Stimulated activated CD4-positive, alpha-beta T cell treated with anti-CD3 and anti-CD28 coated beads, Interleukin-12 subunit alpha, Interleukin-12 subunit beta, amount 100 ng/mL, for 48 hours (primary cell): ENCODE measurements around the gene GXYLT2.
"Not testable (repeated sequence)": the region's sequence is repeated elsewhere in the genome, so short reads cannot be mapped to it uniquely, and the experiment has no call there.

Experiments
- DNase-seq, 3 donors: peaks; one replicate each; pipeline ENCODE4 v3.0.0-alpha.2; 2020; ENCODE audit warnings: low read depth in 2 of 3, low spot score in 1 of 3

Gene GXYLT2

DNA sequence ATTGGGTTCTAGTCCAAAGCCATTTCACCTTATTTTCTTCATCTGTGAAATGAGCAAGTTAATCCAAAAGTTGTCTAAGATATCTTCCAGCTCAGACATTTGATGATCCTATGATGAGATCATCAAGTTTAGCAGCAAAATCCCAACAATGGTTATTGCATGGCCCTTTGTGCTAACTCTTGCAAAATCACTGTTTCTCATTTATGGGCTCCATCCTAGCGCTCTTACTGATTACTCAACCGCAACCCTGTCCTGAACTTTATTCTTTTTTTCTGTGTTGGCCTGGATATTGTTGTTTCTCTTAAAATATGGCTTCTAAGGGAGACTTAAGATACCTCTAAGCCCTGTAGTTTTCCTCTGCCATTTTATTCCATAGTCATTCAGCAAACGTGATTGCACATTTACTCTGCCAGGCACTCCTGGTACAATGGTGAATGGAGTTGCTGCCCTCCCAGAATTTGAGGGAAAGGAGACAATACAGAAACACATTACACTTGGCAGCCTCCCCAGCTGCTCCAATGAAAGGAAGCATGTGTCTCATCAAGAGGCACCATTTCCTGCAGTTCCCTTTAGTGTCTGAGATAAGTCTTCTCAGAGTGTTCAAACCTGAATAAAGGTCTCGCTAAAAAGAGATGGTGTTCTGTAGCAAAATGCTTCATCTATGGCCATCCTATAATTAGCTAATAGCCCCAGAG lies 4.4 kb downstream of the GXYLT2 start:
- no peak for DNase-seq

DNA sequence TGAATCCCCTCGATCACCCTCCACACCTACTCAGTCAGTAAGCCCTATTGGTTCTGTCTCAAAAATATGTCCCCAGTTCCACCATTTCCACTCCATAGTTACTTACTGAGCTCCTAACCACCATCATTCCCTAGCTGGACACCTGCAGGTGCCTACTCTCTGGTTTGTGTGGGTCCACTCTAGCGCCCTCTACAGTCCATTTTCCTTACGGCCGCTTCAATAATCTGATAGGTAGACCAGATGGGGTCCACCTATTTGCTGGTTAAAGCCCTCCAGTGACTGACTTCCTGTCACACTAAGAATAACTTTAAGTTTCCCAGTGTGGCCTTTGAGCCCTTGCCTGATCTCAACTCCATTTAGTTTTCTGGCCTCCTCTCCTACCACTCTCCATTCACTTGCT lies 5.0 kb downstream of the GXYLT2 start:
- peak in 1 of 3 donors; percentile 12 for DNase-seq

DNA sequence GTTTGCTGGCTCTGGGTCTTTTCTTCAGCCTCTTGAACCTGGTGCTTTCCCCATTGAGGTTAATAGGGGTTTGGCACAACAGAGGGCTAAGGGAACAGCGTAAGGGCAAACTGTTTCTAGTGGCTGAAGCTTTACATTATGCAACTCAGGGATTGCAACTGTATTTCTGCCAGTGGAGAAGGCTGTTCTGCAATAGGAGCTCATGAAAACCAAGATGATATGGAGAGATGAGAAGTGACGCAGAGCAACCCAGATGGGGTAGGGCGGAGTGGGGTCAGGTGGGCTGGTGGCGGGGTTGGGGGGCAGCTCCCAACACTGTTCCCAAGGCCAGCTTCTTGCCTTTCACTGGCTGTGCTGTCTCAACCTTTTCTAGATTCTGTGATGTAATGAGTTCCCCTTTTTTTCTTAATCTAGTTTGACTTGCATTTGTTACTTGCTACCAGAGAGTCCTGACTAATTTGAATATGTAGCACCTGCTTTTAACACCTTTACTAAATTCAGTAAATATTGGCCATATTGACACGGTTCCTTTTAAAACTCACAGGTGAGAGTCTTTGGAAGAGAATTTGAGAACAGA lies 7.2 kb downstream of the GXYLT2 start:
- no peak for DNase-seq

DNA sequence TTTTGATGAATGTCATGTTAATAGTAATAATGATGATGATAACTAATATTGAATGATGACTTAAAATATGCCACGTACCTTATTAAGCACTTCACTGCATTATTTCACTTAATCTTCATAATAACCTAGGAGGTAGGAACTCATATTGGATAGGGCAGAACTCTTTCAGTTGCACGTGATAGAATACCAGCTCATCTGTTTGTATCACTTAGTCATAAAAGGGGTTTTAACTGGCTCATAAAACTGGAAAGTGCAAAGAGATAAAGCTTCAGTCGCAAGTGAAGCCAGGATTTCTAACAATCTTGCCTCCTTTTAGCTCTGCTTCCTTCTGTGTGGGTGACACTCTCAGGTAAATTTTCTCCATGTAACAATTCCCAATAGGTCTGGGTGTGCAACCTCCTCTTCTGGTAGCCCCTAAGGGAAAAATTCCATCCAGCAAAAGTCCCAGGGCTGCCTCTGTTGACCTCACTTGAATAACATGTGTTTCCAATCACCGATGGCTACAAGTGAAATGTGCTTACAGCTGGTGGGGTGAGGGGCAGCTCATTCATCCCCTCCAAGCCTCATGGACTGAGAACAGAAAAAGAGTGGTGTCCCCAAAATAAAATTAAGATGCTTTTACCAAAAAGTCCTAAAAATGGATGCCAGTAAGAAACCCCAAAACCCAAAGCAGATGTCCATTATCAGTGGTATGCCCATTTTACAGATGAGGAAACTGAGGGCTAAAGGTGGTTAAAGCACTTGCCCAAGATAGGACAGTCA lies 9.3 kb downstream of the GXYLT2 start:
- DNase-seq: no peak

DNA sequence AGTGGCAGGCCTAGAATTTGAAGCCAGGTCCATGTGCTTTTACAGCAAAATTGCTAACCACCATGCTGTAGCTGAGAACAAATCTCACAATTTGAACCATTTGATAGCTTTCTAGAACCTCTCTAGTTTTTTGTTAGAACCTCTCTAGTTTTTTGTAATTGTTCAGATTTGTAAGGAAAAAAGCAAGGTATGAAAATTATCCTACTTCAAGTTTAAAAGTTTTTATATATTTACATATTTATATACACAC lies 9.8 kb downstream of the GXYLT2 start:
- no peak for DNase-seq

DNA sequence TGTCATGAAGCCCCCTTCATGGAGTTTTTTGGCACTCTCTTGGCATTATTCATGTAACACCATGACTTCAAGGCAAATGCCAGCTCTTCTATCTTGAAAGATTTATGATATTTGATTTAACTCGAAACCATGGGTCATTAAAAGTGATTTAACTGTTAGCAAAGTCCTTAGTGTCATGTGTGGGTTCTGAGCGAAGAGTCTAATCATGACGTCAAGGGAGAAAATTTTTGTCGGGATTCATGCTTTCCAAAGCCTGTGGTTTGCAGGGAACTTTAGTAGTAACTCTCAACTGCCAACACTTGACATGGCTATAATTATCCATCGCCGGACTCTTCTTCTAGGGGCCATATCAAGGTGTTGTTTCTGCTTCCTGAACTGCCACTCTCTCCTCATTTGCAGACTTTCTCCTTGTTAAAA lies 11.5 kb downstream of the GXYLT2 start:
- no peak for DNase-seq

DNA sequence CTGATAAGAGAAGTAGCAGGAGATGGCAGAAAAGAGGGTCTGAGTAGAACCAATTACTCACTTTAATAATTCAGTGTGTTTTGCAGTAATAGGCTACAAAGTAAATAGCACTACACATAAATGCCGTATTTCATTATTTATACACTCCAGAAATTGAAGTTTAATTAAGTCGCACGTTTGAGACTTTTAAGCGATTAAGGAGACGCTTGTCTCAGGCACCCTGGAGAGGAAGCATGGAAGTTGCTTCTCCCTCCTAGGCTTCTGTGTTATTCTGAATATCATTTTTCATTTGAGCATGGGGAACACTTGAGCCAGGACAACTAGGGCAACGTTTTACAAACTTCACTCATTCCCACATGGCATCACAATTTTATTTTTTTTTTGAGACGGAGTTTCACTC lies 12.2 kb downstream of the GXYLT2 start:
- DNase-seq: no peak

DNA sequence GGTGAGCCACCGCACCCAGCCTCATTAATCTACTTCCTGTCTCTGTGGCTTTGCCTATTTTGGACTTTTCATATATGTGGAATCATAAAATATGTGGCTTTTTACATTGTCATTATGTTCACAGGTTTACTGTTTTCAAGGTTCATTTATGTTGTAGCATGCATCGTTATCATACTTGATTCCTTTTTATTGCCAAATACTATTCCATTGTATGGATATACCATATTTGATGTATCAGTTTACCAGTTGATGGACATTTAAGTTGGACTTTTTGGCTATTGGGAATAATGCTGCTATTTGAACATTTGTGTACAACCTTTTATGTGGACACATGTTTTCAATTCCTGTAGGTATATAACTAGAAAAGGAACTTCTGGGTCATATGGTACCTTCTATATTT lies 14.0 kb downstream of the GXYLT2 start:
- DNase-seq: no peak

DNA sequence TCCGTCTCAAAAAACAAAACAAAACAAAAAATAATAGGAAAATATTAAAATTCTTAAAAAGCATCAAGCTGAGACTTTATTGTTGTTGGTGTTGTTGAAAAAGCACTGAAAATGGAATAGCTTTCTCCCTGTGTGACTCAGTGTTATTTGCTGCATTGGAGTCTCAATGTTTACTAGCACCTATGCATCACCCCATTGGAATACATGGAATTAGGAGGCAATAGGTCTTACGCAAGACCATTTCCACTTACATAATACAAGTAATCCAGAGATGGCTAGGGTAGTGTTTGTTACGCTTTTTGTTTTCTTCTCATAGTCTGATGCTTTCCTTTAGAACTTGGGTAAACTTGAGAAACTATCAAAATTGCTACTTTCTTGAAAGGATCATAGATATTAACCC lies 15.2 kb downstream of the GXYLT2 start:
- DNase-seq: no peak

DNA sequence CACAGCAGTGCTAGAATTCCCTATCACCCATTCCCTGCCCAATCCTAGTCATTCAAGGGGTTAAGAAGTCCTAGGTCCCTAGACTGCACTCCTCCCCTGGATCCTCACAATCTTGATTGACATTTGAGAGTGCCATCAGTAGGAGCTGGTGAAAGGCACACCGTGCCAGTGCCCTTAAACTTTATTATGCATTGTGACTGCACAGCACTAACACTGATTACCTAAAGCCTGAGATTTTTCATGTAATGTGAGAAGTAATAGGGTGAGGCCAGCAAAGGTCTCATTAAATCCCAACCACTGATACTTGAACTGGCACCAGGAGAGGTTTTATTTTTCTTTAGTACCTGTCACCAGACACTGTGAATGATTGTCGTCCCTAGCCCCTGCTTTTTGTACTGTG lies 16.3 kb downstream of the GXYLT2 start:
- DNase-seq: no peak

DNA sequence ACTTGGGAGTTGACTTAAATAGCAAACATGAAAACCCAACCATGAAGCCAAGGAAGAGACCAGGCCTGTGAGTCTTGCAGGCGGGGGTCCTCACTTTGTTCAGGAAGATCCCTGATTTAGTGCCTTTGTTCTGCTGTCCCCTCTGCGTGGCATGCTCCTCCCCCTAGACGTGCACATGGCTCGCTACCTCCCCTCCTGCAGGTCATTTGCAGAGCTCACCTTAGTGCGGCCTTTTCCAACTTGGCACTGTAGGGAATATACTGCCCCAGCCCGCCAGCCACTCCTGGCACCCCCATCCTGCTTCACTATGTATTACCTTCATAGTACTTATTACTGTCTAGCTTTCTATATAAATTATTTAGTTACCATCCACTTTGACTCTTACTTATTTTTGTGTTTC lies 18.3 kb downstream of the GXYLT2 start:
- no peak for DNase-seq

DNA sequence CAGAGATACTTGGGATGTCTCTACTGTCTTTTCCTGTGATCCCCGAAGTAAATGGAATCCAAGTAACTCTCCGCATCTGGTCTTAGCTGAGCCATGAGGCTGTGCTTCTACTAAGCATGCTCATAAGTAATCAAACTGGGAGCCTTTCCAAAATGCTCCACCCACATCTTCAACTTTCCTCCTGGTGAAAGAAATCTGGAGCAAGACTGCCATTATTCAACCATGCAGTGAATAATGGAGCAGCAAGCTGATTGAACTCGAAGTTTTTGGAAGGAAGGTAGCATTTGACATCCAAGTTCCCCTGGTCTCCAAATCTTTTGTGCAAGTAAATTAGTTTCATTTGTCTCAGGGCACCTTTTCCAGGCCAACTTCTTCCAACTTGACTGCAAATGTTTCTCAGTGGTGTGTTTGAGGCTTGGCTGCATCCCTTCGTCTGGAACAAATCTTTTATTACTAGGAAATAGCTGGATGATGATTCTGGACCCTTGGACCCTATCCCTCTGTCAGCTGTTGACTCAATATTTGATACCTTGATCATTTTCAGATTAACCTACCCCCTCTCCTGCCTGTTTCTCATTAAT lies 19.4 kb downstream of the GXYLT2 start:
- DNase-seq: no peak

DNA sequence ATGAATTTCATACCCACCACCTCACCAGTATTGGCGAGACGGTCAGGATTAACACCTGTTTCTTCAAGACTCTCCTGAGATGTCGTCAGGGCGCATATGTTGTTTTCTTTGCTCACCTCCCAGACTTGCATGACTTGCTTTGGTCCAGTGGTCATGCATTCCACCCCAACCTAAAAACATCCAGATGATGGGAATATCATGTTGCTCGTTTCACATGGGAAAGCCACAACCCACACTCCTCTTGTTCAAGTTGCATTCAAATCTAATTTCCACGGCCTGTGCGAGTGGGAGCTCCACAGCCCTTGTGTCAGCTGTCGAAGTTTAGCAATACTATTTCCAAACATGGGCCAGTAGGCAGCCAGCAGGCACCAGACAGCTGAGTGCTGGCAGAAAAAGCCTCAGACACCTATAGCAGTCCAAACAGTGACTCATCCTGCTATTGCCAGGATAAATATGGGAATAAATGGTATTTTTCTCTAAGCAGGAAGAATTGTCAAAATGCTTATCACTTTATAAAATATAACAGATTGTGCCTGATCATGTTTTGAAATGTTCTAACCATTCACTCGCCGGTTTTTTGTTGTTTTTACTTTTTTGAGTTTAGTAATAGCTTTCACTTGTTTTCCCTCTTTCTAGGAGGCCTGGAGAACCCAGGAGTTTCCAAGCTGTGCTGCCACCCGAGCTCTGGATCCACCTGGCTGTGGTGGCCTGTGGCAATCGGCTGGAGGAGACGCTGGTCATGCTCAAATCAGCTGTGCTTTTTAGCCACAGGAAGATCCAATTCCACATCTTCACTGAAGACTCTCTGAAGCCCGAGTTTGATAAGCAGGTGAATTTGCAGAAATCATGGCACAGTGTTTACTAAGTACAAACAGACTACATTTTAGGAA lies 20.1 kb downstream of the GXYLT2 start:
- no peak for DNase-seq

DNA sequence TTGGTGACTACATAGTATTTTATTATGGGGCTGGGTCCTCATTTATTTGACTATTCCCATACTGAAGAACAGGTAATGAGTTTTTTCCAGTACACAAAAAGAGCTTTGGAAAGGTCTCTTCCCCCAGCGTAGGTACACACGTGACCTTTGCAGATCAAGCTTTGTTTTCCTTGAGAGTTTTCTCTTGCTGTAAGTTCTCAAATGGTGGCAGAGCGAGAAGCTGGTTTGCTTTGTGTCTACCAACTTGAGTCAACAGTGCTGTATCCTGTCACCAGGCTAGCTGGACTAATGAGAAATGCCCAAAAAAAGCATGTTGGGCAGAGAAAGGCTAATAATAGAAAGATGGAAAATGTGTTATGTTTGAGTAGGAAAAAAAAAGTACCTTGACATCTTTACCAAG lies 21.7 kb downstream of the GXYLT2 start:
- no peak for DNase-seq

DNA sequence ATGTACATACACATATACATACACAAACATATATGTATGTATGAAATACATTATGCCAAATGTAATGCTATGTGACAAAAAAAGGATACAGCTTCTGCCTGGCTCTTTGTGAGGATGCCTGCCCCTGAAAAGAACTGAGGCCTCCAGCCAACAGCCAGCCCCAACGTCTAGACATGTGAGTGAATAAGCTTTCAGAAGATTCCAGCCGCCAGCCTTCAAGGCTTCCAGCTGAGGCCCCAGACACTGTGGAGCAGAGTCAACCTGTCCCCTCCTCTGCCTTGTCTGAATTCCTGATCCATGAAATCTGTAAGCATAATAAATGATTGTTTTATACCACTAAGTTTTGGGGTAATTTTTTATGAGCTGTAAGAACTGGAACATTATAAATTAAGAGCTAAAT lies 24.7 kb downstream of the GXYLT2 start:
- no peak for DNase-seq

DNA sequence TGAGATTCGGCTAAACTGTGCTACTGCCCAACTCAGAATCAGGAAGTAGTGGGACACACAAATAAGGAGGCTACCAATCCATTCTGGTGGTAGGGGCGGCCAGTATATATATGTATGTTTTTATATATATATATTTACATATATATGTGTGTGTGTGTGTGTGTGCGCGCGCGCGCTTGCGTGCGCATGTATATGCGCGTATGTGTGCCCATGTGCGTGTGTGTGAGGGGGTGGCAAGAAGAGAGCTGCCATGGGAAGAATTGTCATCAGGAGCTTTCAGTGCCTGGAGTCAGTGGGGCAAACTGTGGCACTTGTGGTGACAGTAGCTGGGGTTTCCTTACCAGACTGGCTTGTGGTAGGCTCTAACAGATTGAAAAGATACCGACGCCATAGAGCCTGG lies 26.5 kb downstream of the GXYLT2 start:
- DNase-seq: no peak

DNA sequence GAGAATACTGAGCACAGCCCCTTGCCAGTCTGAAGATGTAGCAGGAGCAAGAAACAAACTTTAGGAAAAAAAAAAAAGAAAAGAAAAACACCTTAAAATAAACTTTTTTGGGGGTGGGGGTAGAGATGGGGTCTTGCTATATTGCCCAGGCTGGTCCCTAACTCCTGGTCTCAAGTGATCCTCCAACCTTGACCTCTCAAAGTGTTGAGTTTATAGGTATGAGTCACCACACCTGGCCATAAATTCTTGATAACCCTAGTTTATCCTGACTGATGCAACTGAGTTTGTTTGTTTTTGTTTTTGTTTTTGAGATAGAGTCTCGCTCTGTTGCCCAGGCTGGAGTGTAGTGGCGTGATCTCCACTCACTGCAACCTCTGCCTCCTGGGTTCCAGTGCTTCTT lies 28.4 kb downstream of the GXYLT2 start:
- no peak for DNase-seq

DNA sequence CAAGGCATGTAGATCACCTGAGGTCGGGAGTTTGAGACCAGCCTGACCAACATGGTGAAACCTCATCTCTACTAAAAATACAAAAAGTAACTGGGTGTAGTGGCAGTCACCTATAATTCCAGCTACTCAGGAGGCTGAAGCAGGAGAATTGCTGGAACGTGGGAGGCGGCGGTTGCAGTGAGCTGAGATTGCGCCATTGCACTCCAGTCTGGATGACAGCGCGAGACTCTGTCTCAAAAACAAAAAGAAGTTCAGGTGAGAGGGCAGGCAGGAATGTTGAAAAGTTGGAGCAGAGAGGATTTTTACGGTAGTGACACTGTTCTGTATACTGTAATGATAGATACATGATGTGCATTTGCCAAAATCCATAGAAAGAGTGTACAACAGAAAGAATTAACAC lies 31.7 kb downstream of the GXYLT2 start:
- DNase-seq: no peak

DNA sequence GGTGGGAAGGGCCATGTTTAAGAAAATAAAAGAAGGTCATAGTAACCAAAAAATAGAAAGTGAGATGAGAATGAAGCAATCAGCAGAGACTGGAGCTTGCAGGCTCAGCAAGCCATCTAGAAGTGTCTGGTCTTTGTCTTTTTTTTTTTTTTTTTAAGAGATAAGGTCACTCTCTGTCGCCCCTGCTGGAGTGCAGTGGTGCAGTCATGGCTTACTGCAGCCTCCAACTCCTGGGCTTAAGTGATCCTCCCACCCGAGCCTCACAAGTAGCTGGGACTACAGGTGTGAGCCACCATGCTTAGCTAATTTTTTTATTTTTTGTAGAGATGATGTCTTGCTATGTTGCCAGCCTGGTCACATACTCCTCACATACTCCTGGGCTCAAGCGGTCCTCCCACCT lies 36.2 kb downstream of the GXYLT2 start:
- DNase-seq: no peak

DNA sequence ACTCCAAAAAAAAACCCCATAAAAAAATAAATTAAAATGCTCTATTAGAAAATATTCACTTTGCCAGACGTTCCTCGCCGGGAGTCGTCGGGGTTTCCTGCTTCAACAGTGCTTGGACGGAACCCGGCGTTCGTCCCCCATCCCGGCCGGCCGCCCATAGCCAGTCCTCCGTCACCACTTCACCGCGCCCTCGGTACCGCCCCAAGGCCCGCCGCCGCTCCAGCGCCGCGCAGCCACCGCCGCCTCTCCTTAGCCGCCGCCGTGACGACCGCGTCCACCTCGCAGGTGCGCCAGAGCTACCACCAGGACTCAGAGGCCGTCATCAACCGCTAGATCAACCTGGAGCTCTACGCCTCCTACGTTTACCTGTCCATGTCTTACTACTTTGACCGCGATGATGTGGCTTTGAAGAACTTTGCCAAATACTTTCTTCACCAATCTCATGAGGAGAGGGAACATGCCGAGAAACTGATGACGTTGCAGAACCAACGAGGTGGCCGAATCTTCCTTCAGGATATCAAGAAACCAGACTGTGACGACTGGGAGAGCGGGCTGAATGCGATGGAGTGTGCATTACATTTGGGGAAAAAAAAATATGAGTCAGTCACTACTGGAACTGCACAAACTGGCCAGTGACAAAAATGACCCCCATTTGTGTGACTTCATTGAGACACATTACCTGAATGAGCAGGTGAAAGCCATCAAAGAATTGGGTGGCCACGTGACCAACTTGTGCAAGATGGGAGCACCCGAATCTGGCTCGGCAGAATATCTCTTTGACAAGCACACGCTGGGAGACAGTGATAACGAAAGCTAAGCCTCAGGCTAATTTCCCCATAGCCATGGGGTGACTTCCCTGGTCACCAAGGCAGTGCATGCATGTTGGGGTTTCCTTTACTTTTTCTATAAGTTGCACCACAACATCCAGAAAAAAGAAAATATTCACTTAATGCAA lies 41.2 kb downstream of the GXYLT2 start:
- DNase-seq: not testable (repeated sequence)
